NCI-H2227 treated with DMSO at 0.1 percent for 48 hours (cell line): Measurements from ENCODE around the gene KCNN3.

Experiments
- DNase-seq: peaks from one replicate; lab custom pipeline; 2025; lab: John Stamatoyannopoulos, UW

KCNN3 gene

GRCh38 chr1:154659823-154660592 lies 210.1 kb downstream of the KCNN3 start:
- DNase-seq, result no peak

- DNase-seq, result no peak
Observed at GRCh38 chr1:154657556-154657955, 212.5 kb downstream of the KCNN3 start.

- DNase-seq, result no peak
Observed at GRCh38 chr1:154652893-154653292, 217.2 kb downstream of the KCNN3 start.
